B cell (primary cell): Measurements from ENCODE around the gene B4GALNT1.

Source experiments
- CTCF ChIP-seq: fragments of 200-600 bp; IDR thresholded peaks from one replicate; pipeline ENCODE4 v1.8.0; 2022; ENCODE audit warnings: antibody characterized with exemption, mild to moderate bottlenecking
- EZH2 ChIP-seq: IDR thresholded peaks from 2 replicates; pipeline ENCODE4 v1.6.1; 2012; ENCODE audit warnings: borderline replicate concordance, low read depth, mild to moderate bottlenecking, moderate library complexity, low read length; ENCODE audit not compliant: insufficient read depth, poor library complexity, severe bottlenecking

GRCh38 chr12:57580466-57580795 is 52.6 kb downstream of the B4GALNT1 start:
- TF ChIP-seq CTCF (no peak), EZH2 (no peak)
